Measurements from ENCODE around the gene CDK2AP2.

GRCh38 chr11:67500484-67500821 lies 7.5 kb downstream of the CDK2AP2 start:
- TF ChIP-seq CTCF (IDR thresholded peaks at IDR 0.05): no peak
- TF ChIP-seq POLR2A (IDR thresholded peaks at IDR 0.05): no peak

All from esophagus squamous epithelium (tissue), 4 donors.